B cell (primary cell): Measurements from ENCODE around the gene GRM8.

Experiments used
- CTCF ChIP-seq: fragments of 200-600 bp; IDR thresholded peaks from one replicate; pipeline ENCODE4 v1.8.0; 2022; ENCODE audit warnings: antibody characterized with exemption, mild to moderate bottlenecking
- EZH2 ChIP-seq: IDR thresholded peaks from 2 replicates; pipeline ENCODE4 v1.6.1; 2012; ENCODE audit warnings: borderline replicate concordance, low read depth, mild to moderate bottlenecking, moderate library complexity, low read length; ENCODE audit not compliant: insufficient read depth, poor library complexity, severe bottlenecking

- TF ChIP-seq EZH2 = no peak
- TF ChIP-seq CTCF = no peak
Observed at GRCh38 chr7:126728967-126729366, 523.8 kb downstream of the GRM8 start.
